ENCODE data around the gene SNAPC1.
"Not testable (repeated sequence)": the region's sequence is repeated elsewhere in the genome, so short reads cannot be mapped to it uniquely, and the experiment has no call there.

The SNAPC1 gene
- total RNA-seq: 8.1 to 10.5 (median 9.1) reads per million in 4 donors

GRCh38 chr14:61761959-61762786 lies at the start of gene SNAPC1:
TSS of gene SNAPC1 (plus strand) at chr14:61762420. CDS start at chr14:61762461, 41 bp downstream.
- peak; percentile 93 to 98 (median 97) for DNase-seq

GRCh38 chr14:61713724-61714437 lies 48.3 kb upstream of the SNAPC1 start:
- DNase-seq: no peak

- no peak for DNase-seq
Observed at GRCh38 chr14:61716956-61717355, 45.3 kb upstream of the SNAPC1 start.

- no peak for DNase-seq
Observed at GRCh38 chr14:61718039-61718438, 44.2 kb upstream of the SNAPC1 start.

GRCh38 chr14:61719344-61720293 lies 42.6 kb upstream of the SNAPC1 start:
- DNase-seq: peak in 1 of 5 donors; percentile 28

- no peak for DNase-seq
Observed at GRCh38 chr14:61720294-61720661, 41.9 kb upstream of the SNAPC1 start.

GRCh38 chr14:61720741-61721140 lies 41.5 kb upstream of the SNAPC1 start:
- DNase-seq: no peak

GRCh38 chr14:61724133-61724532 lies 38.1 kb upstream of the SNAPC1 start:
- no peak for DNase-seq

- DNase-seq: no peak
Observed at GRCh38 chr14:61726778-61727658, 35.2 kb upstream of the SNAPC1 start.

GRCh38 chr14:61730756-61731373 lies 31.4 kb upstream of the SNAPC1 start:
- DNase-seq: no peak

- DNase-seq: no peak
Observed at GRCh38 chr14:61733972-61734371, 28.2 kb upstream of the SNAPC1 start.

GRCh38 chr14:61736751-61737150 lies 25.5 kb upstream of the SNAPC1 start:
- DNase-seq: no peak

- DNase-seq: no peak
Observed at GRCh38 chr14:61737915-61738314, 24.3 kb upstream of the SNAPC1 start.

- no peak for DNase-seq
Observed at GRCh38 chr14:61739133-61739532, 23.1 kb upstream of the SNAPC1 start.

- no peak for DNase-seq
Observed at GRCh38 chr14:61742371-61742770, 19.8 kb upstream of the SNAPC1 start.

GRCh38 chr14:61744238-61744637 lies 18.0 kb upstream of the SNAPC1 start:
- DNase-seq: no peak

GRCh38 chr14:61746346-61746745 lies 15.9 kb upstream of the SNAPC1 start:
- DNase-seq: not testable (repeated sequence)

GRCh38 chr14:61746881-61747280 lies 15.3 kb upstream of the SNAPC1 start:
- no peak for DNase-seq

- no peak for DNase-seq
Observed at GRCh38 chr14:61747342-61747741, 14.9 kb upstream of the SNAPC1 start.

GRCh38 chr14:61749264-61749663 lies 13.0 kb upstream of the SNAPC1 start:
- DNase-seq: no peak

- no peak for DNase-seq
Observed at GRCh38 chr14:61749867-61750266, 12.4 kb upstream of the SNAPC1 start.

All from T-helper 1 cell (primary cell).